Activated CD8-positive, alpha-beta memory T cell treated with anti-CD3 and anti-CD28 coated beads for 4 hours (primary cell): Measurements from ENCODE around the gene GINS1.
"Not testable (repeated sequence)": the region's sequence is repeated elsewhere in the genome, so short reads cannot be mapped to it uniquely, and the experiment has no call there.

Experiments used
- DNase-seq, 2 donors: peaks; one replicate each; pipeline ENCODE4 v3.0.0-alpha.2; 2020; ENCODE audit warnings: low read depth in 2 of 2

GINS1 gene

DNA sequence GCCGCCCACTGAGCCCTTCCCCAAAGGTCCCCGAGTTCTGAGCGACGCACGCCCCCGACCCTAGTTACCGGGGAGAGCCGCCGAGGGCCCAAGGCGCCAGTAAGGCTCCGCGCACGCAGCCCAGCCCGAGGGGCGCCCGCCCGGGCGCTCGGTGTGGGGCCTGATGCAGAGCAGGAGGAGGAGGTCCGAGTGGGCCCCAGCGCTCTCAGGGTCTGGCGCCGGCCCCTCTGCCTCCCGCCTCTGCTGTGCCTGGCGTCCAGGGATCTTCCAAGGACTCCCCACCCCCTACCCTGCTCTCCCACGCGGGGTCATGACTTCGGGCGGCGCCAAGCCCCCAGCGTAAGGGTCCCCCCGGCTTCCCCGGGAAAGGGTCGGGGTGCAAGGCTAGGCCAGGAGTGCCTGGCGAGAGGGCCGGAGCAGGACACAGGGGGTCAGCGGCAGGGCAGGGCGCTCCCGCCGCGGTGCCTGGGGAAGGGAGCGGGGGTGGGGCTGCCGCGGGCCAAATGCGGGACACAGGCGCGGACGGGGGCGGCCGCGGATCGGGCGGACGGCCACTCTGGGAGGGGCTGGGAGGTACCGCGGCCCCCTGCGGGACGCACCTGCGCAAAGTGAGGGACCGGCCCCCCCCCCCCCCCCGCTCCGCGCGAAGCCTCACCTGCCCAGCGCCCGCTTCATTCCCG is 17.5 kb upstream of the GINS1 start:
- no peak for DNase-seq

DNA sequence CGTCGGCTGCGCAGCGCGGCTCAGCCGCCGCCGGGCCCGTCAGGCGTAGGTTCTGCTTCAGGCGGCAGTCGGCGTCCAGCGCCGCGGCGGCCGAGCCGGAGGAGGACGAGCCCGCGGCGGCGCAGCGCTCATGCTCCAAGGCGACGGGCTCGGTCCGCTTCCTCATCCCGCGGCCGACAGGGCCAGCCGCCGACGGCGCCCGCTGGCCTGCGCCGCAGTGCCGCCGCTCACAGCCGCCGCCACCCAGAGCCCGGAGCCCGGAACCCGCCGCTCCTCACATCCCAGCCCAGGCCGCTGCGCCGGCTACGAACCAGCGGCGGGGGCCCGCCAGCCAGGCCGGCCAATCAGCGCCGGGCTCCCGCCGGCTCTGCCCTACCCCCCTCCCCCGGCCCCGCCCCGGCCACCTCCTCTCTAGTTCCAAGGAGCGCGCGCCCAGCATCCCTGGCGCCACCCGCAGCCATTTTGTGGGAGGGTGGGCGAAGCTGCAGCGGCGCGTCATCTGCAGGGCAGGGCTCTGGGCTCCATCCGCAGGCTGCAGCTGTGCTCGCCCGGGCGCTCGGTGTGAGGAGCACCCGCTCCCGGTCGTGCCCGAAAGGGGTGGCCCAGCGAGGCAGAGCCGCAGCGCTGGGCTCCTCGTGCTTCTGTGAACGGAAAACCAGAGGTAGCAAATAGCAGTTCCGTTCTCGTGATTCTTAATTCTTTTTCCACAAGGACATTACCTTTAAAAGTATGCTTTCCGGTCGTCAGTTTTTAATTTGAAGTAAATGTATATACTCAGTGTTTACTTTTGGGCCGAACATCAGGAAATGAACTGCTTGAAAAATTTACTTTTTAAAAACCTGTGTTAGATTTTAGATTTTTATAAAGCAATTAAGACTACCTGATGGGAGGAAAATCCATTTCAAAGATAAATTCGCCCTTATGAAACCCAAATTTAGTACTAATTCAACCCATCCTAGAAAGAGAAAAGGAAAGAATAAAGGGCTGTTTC is 16.6 kb upstream of the GINS1 start, which contains the start of gene ABHD12:
Gene ABHD12, minus strand, starts transcription at position 298 of the 991 bp plus-strand sequence. Its CDS starts 132 bp downstream, at position 166.
- peak; percentile 88 to 90 for DNase-seq

DNA sequence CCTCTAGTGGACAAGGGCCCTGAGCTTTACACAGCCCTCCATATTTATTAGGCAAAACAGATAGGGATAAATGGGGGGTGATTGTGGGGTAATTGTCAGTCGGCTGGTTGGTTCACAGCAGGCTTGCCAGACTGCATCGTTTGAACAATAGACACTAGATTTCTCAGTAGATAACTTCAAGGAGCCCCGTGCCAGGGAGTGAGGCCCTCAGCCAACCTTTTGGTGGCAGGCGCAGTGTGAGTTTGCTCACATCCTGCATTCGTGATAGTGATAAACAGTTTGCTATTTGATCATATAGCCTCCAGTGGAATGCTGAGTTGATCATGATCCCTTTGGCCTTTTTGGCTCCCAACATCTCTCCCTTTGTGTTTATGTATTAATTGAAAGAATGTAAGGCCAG is 13.2 kb upstream of the GINS1 start:
- DNase-seq: no peak

DNA sequence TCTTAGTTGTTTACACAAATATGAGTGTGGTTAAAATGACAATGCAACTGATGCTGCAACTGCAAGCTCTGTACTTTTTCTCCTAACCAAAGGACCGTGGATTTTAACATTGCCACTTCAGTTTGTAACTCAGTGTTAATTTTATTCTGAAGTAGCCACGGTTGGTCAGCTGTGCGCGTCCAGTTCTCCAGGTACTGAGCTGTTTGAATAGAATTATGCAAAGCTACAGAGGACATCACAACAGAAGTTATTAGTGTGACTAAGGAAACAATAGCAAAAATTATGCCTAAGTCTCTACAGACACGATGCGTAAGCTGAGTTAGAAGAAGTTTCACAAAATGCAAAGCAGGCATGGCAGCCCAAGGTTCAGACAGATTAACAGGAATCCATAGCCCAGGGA is 12.5 kb upstream of the GINS1 start:
- no peak for DNase-seq

DNA sequence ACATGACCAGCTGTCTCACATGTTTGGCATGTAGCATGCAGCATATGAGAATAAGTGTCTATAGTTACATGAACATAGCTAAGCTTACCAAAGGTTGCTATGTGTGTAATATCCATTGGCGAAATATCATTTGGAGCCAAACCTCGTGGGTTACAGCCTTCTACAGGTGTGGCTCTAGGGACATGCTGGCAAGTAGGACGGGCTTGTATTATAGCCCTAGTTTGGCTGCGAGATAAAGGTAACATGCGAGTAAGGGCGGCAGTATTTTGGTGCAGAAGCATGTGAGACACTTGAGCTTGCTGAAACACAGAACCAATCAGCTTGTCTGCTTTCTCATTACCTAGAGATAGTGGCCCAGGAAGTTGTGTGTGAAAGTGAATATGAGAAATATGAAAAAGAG is 10.4 kb upstream of the GINS1 start:
- no peak for DNase-seq

DNA sequence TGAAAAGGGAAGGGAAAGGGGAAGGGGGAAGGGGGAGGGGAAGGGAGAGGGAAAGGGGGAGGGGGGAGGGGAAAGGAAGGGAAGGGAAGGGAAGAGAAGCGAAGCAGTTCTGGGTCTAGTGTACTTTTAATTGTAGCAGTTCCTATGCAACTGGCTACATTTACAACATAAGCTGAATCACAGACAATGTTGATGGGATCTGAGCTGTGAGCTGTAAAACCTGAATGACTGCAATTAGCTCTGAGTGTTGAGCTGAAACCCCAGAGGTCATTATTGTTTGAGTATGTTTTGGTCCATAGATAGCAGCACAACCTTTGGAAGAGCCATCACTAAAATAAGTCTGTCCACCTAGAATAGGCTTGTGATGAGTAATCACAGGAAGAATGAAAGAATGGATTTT is 9.7 kb upstream of the GINS1 start:
- DNase-seq: no peak

DNA sequence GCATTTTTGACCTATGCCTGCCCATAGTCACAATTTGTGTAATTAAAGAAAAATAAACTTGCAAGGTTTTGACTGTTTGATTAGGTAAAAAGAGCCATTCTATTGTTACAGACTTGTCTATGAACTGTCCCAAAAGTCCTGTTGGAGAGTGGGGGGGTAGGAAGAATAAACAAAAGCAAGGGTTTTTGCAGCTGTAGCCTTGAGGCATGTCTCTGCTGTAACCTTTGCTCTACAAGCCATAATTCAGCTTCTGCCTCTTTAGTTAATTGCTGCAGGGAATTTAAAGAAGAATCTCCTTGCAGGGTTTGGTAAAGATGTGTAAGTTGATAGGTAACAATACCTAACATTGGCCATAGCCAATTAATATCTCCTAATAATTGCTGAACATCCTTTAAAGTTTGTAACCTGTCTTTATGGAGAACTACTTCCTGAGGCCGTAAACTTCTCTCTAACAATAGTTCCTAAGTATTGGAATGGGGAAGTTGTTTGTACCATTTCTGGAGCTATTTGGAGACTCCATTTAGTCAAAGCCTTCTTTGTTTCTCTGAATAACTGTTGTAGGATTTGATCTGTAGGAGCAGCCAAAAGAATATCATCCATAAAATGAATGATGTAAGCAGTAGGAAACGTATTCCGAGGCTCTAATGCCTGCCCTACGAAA is 9.0 kb upstream of the GINS1 start:
- DNase-seq: no peak

DNA sequence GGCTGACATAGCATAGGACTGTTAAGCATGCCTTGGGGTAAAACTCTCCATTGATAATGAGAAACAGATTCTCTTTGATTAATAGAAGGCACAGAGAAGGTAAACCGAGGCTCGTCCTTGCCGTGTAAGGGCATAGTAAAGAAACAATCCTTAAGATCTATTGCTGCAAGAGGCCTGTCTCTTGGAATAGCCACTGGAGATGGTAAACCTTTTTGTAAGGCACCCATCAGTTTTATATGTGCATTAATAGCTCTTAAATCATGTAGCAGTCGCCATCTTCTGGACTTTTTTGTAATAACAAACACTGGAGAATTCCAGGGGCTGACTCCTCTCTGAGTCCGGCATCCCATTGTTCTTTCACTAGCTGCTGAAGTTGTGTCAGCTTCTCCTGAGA is 8.4 kb upstream of the GINS1 start:
- no peak for DNase-seq

DNA sequence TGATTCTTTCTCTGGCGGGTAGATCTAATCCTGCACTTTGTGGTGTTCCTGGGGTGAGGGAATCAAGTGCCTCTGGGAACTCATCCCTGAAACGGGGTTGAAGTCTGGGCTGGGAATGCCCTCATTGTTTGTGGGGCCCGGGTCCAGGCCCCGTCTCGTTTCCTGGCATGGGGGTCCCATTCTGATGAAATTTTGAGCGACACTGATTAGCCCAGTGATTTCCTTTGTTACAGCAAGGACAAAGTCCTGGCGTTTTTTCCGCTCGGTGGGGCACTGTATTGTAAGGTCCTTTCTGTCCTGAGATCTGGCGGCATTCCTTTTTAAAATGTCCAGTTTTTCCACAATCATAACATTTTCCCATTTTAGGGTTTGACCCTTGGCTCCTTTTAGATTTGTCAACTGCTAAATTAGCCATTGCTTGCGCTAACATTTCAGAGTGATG is 7.2 kb upstream of the GINS1 start:
- DNase-seq: not testable (repeated sequence)

DNA sequence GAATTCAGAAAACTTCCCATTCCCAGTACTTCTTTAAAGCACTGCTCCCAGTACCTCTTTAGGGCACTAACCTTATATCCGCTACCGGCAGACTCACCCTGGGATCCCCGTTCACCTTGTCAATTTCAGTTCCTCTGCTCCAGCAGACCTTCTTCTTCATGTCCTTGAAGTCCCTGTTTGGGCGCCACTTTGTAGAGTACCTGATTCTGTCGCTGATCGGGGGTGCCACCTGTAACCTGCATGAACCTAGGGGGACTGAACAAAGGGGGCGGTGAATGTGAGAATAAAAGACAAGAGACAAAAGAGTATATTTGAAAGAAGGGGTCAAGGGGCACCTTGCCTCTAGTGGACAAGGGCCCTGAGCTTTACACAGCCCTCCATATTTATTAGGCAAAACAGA is 4.9 kb upstream of the GINS1 start:
- DNase-seq: no peak

DNA sequence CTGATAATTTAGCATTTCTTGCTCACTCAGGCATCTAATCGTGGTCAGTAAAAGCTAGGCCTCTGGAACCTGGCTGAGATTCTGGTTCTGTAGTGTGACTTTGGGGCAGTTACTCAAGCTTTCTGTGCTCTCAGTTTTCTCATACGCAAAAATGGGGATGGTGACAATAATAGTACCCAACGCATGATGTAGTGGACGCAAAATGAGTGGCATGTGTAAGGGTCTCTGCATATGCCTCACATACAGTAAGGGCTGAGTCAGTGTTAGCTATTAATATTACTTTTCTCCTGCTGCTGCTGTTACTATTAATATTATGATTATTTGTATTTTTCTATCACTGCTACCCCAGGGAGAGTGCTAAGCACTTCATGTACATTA is 686 bp downstream of the GINS1 start:
- DNase-seq: no peak

DNA sequence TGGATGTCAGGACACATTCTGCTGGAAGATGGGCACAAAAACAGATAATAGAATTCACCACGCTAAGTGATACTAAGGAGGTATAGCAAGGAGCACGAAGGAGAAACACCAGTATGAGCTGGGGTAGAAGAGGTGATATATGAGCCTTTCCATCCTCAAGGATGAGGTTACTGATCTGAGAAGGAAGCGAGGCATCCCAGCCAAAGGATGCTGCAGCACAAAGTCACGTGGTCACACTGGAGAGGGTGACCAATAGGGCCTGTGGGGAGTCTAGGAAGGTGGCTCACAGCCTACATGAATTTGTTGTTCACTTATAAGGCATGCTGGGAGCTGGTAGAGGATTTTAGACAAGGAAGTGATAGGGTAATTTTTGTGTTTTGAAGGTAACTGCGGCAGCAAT is 1.4 kb downstream of the GINS1 start:
- DNase-seq: no peak

DNA sequence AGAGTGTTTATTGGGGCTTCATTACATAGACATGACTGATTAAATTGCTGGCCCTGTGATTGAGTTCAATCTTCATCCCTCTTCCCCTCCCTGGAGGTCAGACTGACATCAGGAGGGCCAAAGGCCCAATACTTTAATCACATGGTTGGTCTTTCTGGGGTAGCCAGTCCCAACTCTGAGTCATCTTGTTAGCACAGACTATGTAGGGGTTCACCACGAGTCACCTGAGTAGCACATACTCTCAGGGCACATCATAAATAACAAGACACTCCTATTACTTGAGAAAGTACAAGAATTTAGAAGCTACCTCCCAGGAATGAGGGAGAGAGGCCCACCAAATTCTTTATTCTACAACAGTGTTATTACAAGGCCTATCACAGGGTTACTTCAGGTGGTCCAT is 11.3 kb downstream of the GINS1 start:
- DNase-seq: no peak

DNA sequence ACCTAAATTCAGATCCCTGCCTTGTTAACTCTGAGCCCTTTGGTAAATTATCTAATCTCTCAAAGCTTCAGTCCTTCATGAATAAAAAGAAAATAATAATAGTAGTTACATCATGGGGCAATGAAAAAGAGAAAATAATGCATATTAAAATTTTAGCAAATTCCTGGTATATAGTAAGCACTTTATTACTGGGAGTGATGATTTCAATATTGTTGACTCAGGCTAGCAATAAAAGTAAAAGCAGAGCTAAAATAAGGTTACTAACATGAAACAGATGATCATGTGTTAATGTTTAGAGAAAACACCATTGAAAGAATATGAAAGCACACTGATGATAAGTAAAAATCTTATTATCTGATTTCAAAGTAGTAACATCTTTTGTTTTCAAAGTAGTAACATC is 13.6 kb downstream of the GINS1 start:
- no peak for DNase-seq

DNA sequence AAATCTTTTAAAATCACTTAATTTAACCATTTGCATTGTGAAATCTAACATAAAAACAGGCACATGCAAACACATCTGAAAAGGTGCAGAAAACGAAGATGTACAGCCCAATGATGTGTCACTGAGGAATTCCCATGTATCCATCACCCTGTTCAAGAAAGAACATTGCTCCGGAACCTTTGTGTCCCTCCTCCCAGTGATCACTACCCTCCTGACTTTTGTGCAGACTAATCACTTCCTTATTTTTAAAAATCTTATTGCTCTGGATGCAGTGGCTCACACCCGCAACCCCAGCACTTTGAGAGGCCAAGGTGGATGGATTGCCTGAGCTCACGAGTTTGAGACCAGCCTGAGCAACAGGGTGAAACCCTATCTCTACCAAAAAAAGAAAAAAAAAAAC is 14.6 kb downstream of the GINS1 start:
- DNase-seq: no peak

DNA sequence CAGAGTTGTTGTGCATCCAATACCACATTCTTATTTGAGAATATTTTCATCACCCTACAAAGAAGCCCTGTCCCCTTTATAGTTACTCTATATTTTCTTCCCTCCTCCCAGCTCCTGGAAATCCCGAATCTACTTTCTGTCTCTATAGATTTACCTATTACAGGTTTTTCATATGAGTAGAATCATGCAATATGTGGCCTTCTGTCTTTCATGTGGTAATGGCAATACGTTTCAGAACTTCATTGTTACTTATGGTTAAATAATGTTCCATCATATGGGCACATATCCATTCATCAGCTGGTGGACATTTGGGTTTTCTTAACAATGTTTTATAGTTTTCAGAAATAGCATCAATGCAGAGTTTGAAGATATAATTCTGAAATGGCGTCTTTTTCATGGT is 17.1 kb downstream of the GINS1 start:
- no peak for DNase-seq

DNA sequence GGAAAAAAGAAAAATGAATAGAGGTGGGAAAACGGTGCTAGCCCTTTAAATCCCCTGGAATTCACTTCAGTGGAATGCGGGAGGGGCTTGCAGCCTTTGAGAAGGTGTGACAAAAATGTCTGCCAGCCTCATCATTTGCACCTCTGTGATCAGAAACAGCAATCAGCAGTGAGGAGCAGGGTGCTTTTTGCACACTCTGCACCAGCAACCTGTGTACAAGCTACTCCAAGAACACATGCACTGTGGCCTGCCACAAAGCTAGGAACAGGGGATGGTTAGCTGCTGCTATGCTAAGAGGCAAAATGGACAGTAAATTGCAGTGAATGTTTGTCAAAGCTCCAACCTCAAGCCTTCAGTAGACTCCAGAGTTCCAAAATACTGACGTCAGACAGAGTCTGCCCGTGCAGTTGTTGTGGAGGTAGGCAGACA is 29.7 kb downstream of the GINS1 start:
- no peak for DNase-seq

DNA sequence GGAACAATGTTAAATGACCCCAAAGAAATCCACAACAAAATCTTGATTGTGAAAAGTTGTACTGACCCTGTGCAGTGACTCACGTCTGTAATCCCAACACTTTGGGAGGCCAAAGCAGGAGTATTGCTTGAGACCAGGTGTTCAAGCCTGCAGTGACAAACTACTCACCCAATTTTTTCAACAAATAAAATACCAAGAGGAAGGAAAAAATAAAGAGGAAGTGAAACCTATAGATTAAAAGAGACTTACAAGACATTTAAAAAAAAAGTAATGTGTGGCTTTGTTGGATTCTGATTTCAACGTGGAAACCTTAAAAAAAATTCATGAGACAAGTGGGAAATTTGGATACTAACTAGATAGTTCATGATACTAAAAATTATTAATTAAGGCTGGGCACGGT is 31.9 kb downstream of the GINS1 start:
- DNase-seq: no peak

DNA sequence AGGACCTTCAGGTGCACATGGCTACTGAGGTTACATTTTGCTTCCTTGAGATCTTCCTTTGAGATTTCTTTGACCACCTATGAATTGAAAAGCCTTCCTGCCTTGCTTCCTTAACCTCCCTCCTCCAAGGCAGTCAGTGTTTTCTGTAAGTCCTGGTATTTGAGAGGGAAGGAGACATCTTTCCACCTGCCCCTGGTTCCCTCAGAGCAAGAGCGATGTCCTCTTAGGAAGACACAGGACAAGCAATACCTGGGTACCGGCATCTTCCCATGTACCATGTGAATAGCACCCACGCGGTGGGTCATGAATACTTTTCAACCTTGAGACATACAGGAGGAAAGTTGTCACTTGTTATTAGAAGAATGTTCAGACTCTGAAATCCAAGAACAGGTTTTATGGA is 37.1 kb downstream of the GINS1 start:
- DNase-seq: no peak

DNA sequence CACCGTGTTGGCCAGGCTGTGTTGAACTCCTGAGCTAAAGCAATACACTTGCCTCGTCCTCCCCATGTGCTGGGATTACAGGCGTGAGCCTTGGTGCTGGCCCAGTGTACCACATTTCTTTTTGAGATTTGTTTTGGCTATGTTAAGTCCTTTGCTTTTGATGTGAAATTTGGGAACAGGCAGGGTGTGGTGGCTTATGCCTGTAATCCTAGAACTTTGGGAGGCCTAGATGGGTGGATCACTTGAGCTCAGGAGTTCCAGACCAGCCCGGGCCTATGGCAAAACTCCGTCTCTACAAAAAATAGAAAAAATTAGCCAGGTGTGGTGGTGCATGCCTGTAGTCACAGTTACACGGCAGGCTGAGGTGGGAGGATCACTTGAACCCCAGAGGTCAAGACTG is 40.2 kb downstream of the GINS1 start:
- DNase-seq: no peak

DNA sequence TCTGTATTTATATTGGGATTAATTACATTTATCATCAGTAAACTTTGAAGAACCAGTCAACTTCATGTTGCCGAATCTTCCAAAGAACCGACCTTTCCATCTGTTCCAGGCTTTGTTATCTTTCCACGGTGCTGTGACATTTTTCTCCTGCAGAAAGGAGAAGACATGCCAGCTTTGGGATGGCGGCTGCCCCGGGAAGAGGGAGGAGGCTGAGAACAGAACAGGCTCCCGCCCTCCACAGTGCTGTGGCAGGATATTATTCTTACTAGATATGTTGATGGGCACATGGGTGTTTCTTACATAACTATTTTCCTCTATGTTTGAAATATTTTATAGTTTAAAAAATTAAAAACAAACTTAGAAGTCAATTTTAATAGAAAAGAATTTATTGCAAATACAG is 44.9 kb downstream of the GINS1 start:
- no peak for DNase-seq

DNA sequence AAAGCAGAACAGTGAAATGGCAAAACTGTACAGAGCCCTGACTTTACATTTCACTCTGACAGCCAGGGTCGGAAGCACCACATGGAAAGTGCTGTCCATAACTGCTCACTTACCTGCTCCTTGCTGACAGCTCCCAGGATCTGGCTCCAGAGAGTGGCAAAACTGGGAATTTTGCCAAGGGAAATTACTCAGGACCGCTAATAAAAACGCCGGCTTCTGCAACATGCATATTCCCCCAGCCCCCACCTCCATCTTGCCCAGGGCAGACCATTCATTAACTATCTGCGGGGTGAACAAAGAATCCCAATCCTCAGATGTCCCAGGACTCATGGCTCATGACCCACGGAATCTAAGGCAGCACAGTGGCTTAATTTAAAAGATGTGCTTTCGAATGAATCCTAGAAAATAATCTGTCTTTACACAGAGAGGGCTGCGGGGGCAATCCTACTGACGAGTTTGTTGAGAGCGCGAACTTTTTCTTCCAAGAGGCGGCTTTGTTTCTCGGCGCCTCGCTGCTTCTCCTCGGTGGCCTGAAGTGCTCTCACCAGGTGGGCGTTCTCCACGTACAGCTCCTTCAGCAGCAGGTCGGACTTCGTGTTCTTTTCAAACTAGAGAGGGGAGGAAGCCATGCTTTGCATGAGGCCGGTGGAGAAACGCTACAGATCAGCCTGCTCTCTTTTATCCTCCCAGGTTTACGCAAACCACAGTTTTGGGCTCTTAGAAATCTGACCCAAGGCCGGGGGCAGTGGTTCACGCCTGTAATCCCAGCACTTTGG is 45.8 kb downstream of the GINS1 start:
- no peak for DNase-seq
